Uterus (tissue), 2 donors: Measurements from ENCODE around the gene FAM25A.

ENCODE experiments used
- CTCF ChIP-seq, 4 experiments: fragments of 200-600 bp in 2 of 4; fragments of 450-650 bp in 2 of 4; sonication (generic) in 2 of 4; IDR thresholded peaks; one replicate each; pipeline ENCODE4 v1.5.1; 2016 to 2019; ENCODE audit warnings: antibody characterized with exemption in 4 of 4, mild to moderate bottlenecking in 2 of 4, moderate library complexity in 1 of 4
- POLR2A ChIP-seq, 2 donors: fragments of 450-650 bp; IDR thresholded peaks; one replicate each; pipeline ENCODE4 v1.6.1; 2016; ENCODE audit warnings: antibody characterized with exemption in 2 of 2, mild to moderate bottlenecking in 1 of 2, moderate library complexity in 1 of 2

- no peak for TF ChIP-seq CTCF (IDR thresholded peaks at IDR 0.05)
- no peak for TF ChIP-seq POLR2A (IDR thresholded peaks at IDR 0.05)
These were observed 34.5 kb downstream of the FAM25A start for GRCh38 chr10:87054373-87055295.
